Measurements from ENCODE around the gene ENTPD8. TPM values are rescaled to one million over a fixed set of nuclear protein-coding genes. Genes with fewer than 3 reads are reported as not detected.

The ENTPD8 gene
- total and polyA plus RNA-seq, 7 donors: 0.71 to 65.3 (median 38.4) TPM; not detected in 3

DNA sequence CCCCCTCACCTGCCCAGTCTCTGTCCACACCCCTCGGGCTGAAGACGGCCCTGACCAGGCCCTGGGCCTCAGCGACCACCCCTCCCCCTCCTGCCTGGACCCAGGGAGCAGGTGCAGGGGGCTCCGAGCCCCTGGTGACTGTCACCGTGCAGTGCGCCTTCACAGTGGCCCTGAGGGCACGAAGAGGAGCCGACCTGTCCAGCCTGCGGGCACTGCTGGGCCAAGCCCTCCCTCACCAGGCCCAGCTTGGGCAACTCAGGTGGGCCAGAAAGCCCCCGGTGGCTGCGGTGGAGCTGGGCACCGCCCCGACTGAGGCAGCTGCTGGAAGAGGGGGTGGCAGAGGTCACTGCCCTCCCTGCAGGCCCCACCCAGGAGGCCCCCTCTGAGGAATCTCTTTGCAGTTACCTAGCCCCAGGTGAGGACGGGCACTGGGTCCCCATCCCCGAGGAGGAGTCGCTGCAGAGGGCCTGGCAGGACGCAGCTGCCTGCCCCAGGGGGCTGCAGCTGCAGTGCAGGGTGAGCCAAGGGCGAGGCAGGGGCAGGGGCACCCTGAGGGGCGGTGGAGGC, 7.7 kb downstream of the ENTPD8 start:
- peaks cover 0 to 11% (median 10%) of the 10 kb centered on the region in 4 donors for H3K4me1 ChIP-seq
- H3K9me3 ChIP-seq: no peaks in the 10 kb centered on the region
- intact Hi-C loops (cut with DNase I): no loop called here
- TF ChIP-seq POLR2AphosphoS5 (IDR thresholded peaks at IDR 0.05) (no peak), POLR2A (IDR thresholded peaks at IDR 0.05) (no peak), EP300 (IDR thresholded peaks at IDR 0.05) (no peak)
- TF ChIP-seq, protein P1, sequence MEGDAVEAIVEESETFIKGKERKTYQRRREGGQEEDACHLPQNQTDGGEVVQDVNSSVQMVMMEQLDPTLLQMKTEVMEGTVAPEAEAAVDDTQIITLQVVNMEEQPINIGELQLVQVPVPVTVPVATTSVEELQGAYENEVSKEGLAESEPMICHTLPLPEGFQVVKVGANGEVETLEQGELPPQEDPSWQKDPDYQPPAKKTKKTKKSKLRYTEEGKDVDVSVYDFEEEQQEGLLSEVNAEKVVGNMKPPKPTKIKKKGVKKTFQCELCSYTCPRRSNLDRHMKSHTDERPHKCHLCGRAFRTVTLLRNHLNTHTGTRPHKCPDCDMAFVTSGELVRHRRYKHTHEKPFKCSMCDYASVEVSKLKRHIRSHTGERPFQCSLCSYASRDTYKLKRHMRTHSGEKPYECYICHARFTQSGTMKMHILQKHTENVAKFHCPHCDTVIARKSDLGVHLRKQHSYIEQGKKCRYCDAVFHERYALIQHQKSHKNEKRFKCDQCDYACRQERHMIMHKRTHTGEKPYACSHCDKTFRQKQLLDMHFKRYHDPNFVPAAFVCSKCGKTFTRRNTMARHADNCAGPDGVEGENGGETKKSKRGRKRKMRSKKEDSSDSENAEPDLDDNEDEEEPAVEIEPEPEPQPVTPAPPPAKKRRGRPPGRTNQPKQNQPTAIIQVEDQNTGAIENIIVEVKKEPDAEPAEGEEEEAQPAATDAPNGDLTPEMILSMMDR (IDR thresholded peaks at IDR 0.05): no peak
- no peak overlapping the region for H3K27ac ChIP-seq
- no peak for DNase-seq
- no peaks in the 10 kb centered on the region for H3K36me3 ChIP-seq
- no peak overlapping the region for H3K4me3 ChIP-seq
- WGBS, 2 donors: 82 to 85% methylated on average over 19 of the region's 19 CpGs
- peaks cover 0 to 31% (median 12%) of the 10 kb centered on the region in 3 donors for H3K27me3 ChIP-seq

DNA sequence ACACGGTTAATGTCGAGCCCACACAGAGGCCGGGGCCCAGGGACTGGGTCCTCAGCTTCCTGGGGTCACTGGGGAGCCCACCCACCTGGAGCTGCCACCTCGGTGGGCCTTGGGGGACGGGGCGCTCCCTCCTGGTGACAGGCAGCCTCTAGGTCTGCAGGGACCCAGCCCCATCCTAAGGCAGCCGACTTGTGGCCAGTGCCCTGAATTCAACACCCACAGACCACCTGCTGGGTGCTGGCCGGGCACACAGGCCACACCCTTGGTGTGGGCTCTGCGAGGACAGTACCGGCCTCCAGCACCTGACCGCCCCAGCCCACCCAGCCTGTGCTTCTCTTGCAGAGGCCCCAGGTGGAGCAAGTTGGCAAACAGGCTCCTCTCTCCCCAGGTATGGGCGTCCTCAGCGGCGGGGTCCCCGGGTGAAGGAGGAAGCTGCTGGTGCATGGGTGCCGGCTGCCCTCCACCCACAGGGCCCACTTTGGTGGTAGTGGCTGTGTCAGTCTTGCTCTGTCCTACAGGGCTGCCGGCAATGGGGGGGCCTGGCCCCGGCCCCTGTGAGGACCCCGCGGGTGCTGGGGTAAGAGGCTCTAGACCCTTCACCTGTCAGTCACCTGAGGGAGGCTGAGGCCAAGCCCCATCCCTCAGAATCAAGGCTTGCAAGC, 8.3 kb downstream of the ENTPD8 start:
- TF ChIP-seq POLR2A (IDR thresholded peaks at IDR 0.05) (no peak), EP300 (IDR thresholded peaks at IDR 0.05) (no peak), POLR2AphosphoS5 (IDR thresholded peaks at IDR 0.05) (no peak)
- TF ChIP-seq, protein P1 (IDR thresholded peaks at IDR 0.05): no peak
- H3K36me3 ChIP-seq: no peaks in the 10 kb centered on the region
- no peaks in the 10 kb centered on the region for H3K9me3 ChIP-seq
- intact Hi-C loops (cut with DNase I): no loop called here
- WGBS, 2 donors: 92% methylated on average over 20 of the region's 20 CpGs
- DNase-seq: no peak
- H3K4me3 ChIP-seq: no peak overlapping the region
- peaks cover 0 to 11% (median 10%) of the 10 kb centered on the region in 4 donors for H3K4me1 ChIP-seq
- no peak overlapping the region for H3K27ac ChIP-seq
- peaks cover 0 to 27% (median 7%) of the 10 kb centered on the region in 3 donors for H3K27me3 ChIP-seq

DNA sequence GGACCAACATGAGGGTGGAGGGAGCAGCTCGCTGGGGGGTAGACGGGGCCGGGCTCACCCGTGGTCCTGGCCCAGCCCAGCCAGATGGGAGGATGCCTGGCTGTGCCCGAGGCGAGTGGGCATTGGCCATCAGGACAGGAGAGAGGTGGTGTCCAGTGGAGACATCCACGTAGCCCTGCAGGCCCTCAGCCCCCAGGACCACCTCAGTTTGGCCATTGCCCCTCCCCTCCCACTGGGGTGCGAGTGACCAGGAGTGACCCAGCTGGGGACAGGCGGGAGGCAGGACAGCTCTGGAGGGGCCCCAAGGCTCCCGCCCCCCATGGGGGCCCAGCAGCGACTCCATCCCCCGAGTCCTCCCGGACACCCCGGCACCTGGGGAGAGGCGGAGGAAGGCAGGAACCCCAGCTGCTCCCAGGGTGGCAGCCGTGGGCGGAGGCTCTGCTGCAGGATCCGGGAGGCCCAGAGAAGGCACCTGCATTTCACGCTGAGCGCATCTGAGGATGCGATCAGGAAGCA, 9.7 kb downstream of the ENTPD8 start:
- no peak for DNase-seq
- TF ChIP-seq, protein P1 (IDR thresholded peaks at IDR 0.05): no peak
- no peak for TF ChIP-seq POLR2A (IDR thresholded peaks at IDR 0.05)
- no peak for TF ChIP-seq POLR2AphosphoS5 (IDR thresholded peaks at IDR 0.05)
- TF ChIP-seq EP300 (IDR thresholded peaks at IDR 0.05): no peak
- WGBS, 2 donors: 79 to 89% methylated on average over 21 of the region's 21 CpGs

DNA sequence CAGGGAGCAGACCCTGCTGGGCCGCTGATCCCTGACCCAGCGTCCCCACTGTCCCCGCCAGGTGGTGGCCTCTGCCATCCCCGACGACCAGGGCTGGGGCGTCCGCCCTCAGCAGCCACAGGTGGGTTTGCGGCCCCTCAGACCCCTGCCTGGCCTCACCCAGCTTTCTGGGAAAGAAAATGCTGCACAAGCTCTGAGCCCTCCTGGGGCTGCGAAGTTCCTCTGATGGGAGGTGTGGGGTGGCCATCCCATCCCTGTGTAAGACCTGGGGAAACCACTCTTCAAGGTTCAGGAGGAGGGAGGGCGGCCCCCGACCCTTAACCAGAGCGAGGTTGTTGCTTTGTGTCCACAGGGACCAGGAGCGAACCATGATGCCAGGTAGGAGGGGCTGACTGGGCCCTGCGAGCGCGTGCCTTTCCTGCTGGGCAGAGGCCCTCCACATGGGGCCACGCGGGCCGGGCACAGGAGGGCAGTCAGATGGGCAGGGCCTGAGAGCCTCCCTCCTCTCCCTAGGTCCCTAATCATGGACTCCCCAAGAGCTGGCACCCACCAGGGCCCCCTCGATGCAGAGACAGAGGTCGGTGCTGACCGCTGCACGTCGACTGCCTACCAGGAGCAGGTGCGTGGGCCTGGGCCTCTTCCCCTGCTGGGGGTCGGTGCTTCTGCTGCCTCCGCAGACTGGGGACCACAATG, 10.3 kb downstream of the ENTPD8 start:
- H3K27ac ChIP-seq: no peak overlapping the region
- H3K36me3 ChIP-seq: no peaks in the 10 kb centered on the region
- intact Hi-C loops (cut with DNase I): no loop called here
- no peaks in the 10 kb centered on the region for H3K9me3 ChIP-seq
- DNase-seq: no peak
- H3K4me3 ChIP-seq: no peak overlapping the region
- peaks cover 0 to 16% (median 7%) of the 10 kb centered on the region in 3 donors for H3K27me3 ChIP-seq
- peaks cover 0 to 6% (median 4%) of the 10 kb centered on the region in 4 donors for H3K4me1 ChIP-seq
- 80 to 89% methylated on average over 27 of the region's 27 CpGs for WGBS, 2 donors
- TF ChIP-seq POLR2A (IDR thresholded peaks at IDR 0.05) (no peak), EP300 (IDR thresholded peaks at IDR 0.05) (no peak), POLR2AphosphoS5 (IDR thresholded peaks at IDR 0.05) (no peak)
- TF ChIP-seq, protein P1 (IDR thresholded peaks at IDR 0.05): no peak

More for the DNA sequence above, 9.7 kb downstream of the ENTPD8 start:
- Histone ChIP-seq H3K36me3 (no peaks in the 10 kb centered on the region), H3K4me3 (no peak overlapping the region), H3K4me1 (peaks cover 0 to 10% (median 10%) of the 10 kb centered on the region in 4 donors), H3K27me3 (peaks cover 0 to 16% (median 7%) of the 10 kb centered on the region in 3 donors), H3K27ac (no peak overlapping the region), H3K9me3 (no peaks in the 10 kb centered on the region)
- intact Hi-C loops (cut with DNase I): no loop called here

Measured in sigmoid colon (tissue), 7 donors.